Breast epithelium (tissue), 3 donors: Measurements from ENCODE around the gene PROP1.
"Not testable (repeated sequence)": the region's sequence is repeated elsewhere in the genome, so short reads cannot be mapped to it uniquely, and the experiment has no call there.

Experiments
- POLR2A ChIP-seq: fragments of 450-650 bp; IDR thresholded peaks from one replicate; pipeline ENCODE4 v1.6.1; 2016; ENCODE audit warnings: antibody characterized with exemption, mild to moderate bottlenecking, moderate library complexity
- POLR2AphosphoS5 ChIP-seq, 3 donors: sonication (generic); formaldehyde crosslinking; IDR thresholded peaks; one replicate each; pipeline ENCODE4 v1.6.1; 2017; ENCODE audit warnings: antibody characterized with exemption in 3 of 3
- TF ChIP-seq, protein P1 (sequence below), 3 donors: fragments of 450-650 bp; IDR thresholded peaks; one replicate each; pipeline ENCODE4 v1.5.1; 2016 to 2017; ENCODE audit warnings: antibody characterized with exemption in 3 of 3, mild to moderate bottlenecking in 3 of 3, moderate library complexity in 3 of 3

DNA sequence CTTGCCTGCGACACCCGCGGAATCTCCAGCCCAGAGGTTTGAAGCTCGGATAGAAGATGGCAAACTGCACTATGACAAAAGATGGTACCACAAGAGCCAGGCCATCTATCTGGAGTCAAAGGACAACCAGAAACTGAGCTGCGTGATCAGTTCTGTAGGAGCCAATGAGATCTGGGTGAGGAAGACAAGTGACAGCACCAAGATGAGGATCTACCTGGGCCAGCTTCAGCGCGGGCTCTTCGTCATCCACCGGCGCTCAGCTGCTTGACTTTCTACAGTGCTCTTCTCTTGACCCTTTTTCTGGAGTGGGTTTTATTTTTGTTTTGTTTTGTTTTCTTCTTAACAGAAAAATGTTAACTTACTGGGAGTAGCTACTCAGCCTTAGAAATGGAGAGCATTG, 24.0 kb downstream of the PROP1 start:
- TF ChIP-seq, protein P1, sequence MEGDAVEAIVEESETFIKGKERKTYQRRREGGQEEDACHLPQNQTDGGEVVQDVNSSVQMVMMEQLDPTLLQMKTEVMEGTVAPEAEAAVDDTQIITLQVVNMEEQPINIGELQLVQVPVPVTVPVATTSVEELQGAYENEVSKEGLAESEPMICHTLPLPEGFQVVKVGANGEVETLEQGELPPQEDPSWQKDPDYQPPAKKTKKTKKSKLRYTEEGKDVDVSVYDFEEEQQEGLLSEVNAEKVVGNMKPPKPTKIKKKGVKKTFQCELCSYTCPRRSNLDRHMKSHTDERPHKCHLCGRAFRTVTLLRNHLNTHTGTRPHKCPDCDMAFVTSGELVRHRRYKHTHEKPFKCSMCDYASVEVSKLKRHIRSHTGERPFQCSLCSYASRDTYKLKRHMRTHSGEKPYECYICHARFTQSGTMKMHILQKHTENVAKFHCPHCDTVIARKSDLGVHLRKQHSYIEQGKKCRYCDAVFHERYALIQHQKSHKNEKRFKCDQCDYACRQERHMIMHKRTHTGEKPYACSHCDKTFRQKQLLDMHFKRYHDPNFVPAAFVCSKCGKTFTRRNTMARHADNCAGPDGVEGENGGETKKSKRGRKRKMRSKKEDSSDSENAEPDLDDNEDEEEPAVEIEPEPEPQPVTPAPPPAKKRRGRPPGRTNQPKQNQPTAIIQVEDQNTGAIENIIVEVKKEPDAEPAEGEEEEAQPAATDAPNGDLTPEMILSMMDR (IDR thresholded peaks at IDR 0.05): not testable (repeated sequence)
- TF ChIP-seq POLR2AphosphoS5 (IDR thresholded peaks at IDR 0.05); POLR2A: not testable (repeated sequence)
